ENCODE results near the gene JAM2.
"Not testable (repeated sequence)": the region's sequence is repeated elsewhere in the genome, so short reads cannot be mapped to it uniquely, and the experiment has no call there.

Gene JAM2

GRCh38 chr21:25682382-25682781 lies 43.3 kb downstream of the JAM2 start:
- Histone ChIP-seq H3K27ac (ENCODE audit: insufficient read depth, low read depth, low read length, poor library complexity, severe bottlenecking) (no peak overlapping the region), H3K9me3 (ENCODE audit: control insufficient read depth, low read length) (no peaks in the 10 kb centered on the region), H3K4me3 (ENCODE audit: insufficient read depth, low read depth, low read length) (no peak overlapping the region), H3K27me3 (ENCODE audit: control insufficient read depth, insufficient read depth, low read length, poor library complexity, severe bottlenecking) (no peaks in the 10 kb centered on the region), H3K36me3 (ENCODE audit: control insufficient read depth, insufficient read depth, low read length) (no peaks in the 10 kb centered on the region), H3K4me1 (ENCODE audit: control insufficient read depth, insufficient read depth, low read length) (no peaks in the 10 kb centered on the region)
- WGBS, 2 experiments = 77 to 78% methylated on average over 9 of the region's 9 CpGs

- Histone ChIP-seq H3K9me3 (ENCODE audit: control insufficient read depth, low read length) (no peaks in the 10 kb centered on the region), H3K27ac (ENCODE audit: insufficient read depth, low read depth, low read length, poor library complexity, severe bottlenecking) (no peak overlapping the region), H3K4me1 (ENCODE audit: control insufficient read depth, insufficient read depth, low read length) (no peaks in the 10 kb centered on the region), H3K36me3 (ENCODE audit: control insufficient read depth, insufficient read depth, low read length) (no peaks in the 10 kb centered on the region), H3K4me3 (ENCODE audit: insufficient read depth, low read depth, low read length) (no peak overlapping the region), H3K27me3 (ENCODE audit: control insufficient read depth, insufficient read depth, low read length, poor library complexity, severe bottlenecking) (no peaks in the 10 kb centered on the region)
- WGBS, 2 experiments = 92 to 98% methylated on average over 4 of the region's 4 CpGs
These were observed 48.7 kb downstream of the JAM2 start for GRCh38 chr21:25687787-25688186.

- Histone ChIP-seq H3K9me3 (ENCODE audit: control insufficient read depth, low read length) (no peaks in the 10 kb centered on the region), H3K4me1 (ENCODE audit: control insufficient read depth, insufficient read depth, low read length) (no peaks in the 10 kb centered on the region), H3K27ac (ENCODE audit: insufficient read depth, low read depth, low read length, poor library complexity, severe bottlenecking) (no peak overlapping the region), H3K4me3 (ENCODE audit: insufficient read depth, low read depth, low read length) (no peak overlapping the region), H3K36me3 (ENCODE audit: control insufficient read depth, insufficient read depth, low read length) (no peaks in the 10 kb centered on the region), H3K27me3 (ENCODE audit: control insufficient read depth, insufficient read depth, low read length, poor library complexity, severe bottlenecking) (no peaks in the 10 kb centered on the region)
- WGBS, 2 experiments = 80 to 90% methylated on average over 3 of the region's 9 CpGs
These were observed 49.5 kb downstream of the JAM2 start for GRCh38 chr21:25688275-25689155.

- H3K9me3 ChIP-seq (ENCODE audit: control insufficient read depth, low read length) = no peaks in the 10 kb centered on the region
- WGBS, 2 experiments = 83 to 100% methylated on average over 1 of the region's 1 CpG
- no peaks in the 10 kb centered on the region for H3K27me3 ChIP-seq (ENCODE audit: control insufficient read depth, insufficient read depth, low read length, poor library complexity, severe bottlenecking)
- no peaks in the 10 kb centered on the region for H3K4me1 ChIP-seq (ENCODE audit: control insufficient read depth, insufficient read depth, low read length)
- H3K4me3 ChIP-seq (ENCODE audit: insufficient read depth, low read depth, low read length) = no peak overlapping the region
- H3K36me3 ChIP-seq (ENCODE audit: control insufficient read depth, insufficient read depth, low read length) = no peaks in the 10 kb centered on the region
- H3K27ac ChIP-seq (ENCODE audit: insufficient read depth, low read depth, low read length, poor library complexity, severe bottlenecking) = no peak overlapping the region
These were observed 50.2 kb downstream of the JAM2 start for GRCh38 chr21:25689226-25689625.

- H3K27me3 ChIP-seq (ENCODE audit: control insufficient read depth, insufficient read depth, low read length, poor library complexity, severe bottlenecking) = no peaks in the 10 kb centered on the region
- no peaks in the 10 kb centered on the region for H3K4me1 ChIP-seq (ENCODE audit: control insufficient read depth, insufficient read depth, low read length)
- no peak overlapping the region for H3K4me3 ChIP-seq (ENCODE audit: insufficient read depth, low read depth, low read length)
- H3K9me3 ChIP-seq (ENCODE audit: control insufficient read depth, low read length) = no peaks in the 10 kb centered on the region
- H3K36me3 ChIP-seq (ENCODE audit: control insufficient read depth, insufficient read depth, low read length) = peaks cover 4% of the 10 kb centered on the region
- WGBS, 2 experiments = 92 to 94% methylated on average over 2 of the region's 3 CpGs
- H3K27ac ChIP-seq (ENCODE audit: insufficient read depth, low read depth, low read length, poor library complexity, severe bottlenecking) = no peak overlapping the region
These were observed 52.9 kb downstream of the JAM2 start for GRCh38 chr21:25691976-25692375.

- not testable (repeated sequence) for H3K36me3 ChIP-seq (ENCODE audit: control insufficient read depth, insufficient read depth, low read length); H3K9me3 ChIP-seq (ENCODE audit: control insufficient read depth, low read length); H3K27me3 ChIP-seq (ENCODE audit: control insufficient read depth, insufficient read depth, low read length, poor library complexity, severe bottlenecking); H3K4me3 ChIP-seq (ENCODE audit: insufficient read depth, low read depth, low read length); H3K27ac ChIP-seq (ENCODE audit: insufficient read depth, low read depth, low read length, poor library complexity, severe bottlenecking); H3K4me1 ChIP-seq (ENCODE audit: control insufficient read depth, insufficient read depth, low read length)
- WGBS, 2 experiments = 92 to 94% methylated on average over 36 of the region's 36 CpGs
These were observed 56.4 kb downstream of the JAM2 start for GRCh38 chr21:25695461-25695860.

GRCh38 chr21:25700741-25701140 lies 61.7 kb downstream of the JAM2 start:
- Histone ChIP-seq H3K36me3 (ENCODE audit: control insufficient read depth, insufficient read depth, low read length) (peaks cover 4% of the 10 kb centered on the region), H3K4me1 (ENCODE audit: control insufficient read depth, insufficient read depth, low read length) (no peaks in the 10 kb centered on the region), H3K27me3 (ENCODE audit: control insufficient read depth, insufficient read depth, low read length, poor library complexity, severe bottlenecking) (no peaks in the 10 kb centered on the region), H3K27ac (ENCODE audit: insufficient read depth, low read depth, low read length, poor library complexity, severe bottlenecking) (no peak overlapping the region), H3K9me3 (ENCODE audit: control insufficient read depth, low read length) (no peaks in the 10 kb centered on the region), H3K4me3 (ENCODE audit: insufficient read depth, low read depth, low read length) (no peak overlapping the region)
- 86 to 98% methylated on average over 1 of the region's 1 CpG for WGBS, 2 experiments

GRCh38 chr21:25701529-25701928 lies 62.5 kb downstream of the JAM2 start:
- Histone ChIP-seq H3K4me3 (ENCODE audit: insufficient read depth, low read depth, low read length) (no peak overlapping the region), H3K4me1 (ENCODE audit: control insufficient read depth, insufficient read depth, low read length) (no peaks in the 10 kb centered on the region), H3K27ac (ENCODE audit: insufficient read depth, low read depth, low read length, poor library complexity, severe bottlenecking) (no peak overlapping the region), H3K9me3 (ENCODE audit: control insufficient read depth, low read length) (no peaks in the 10 kb centered on the region), H3K27me3 (ENCODE audit: control insufficient read depth, insufficient read depth, low read length, poor library complexity, severe bottlenecking) (no peaks in the 10 kb centered on the region), H3K36me3 (ENCODE audit: control insufficient read depth, insufficient read depth, low read length) (peaks cover 1% of the 10 kb centered on the region)
- WGBS, 2 experiments = 50 to 94% methylated on average over 1 to 4 of the region's 4 CpGs

- Histone ChIP-seq H3K4me3 (ENCODE audit: insufficient read depth, low read depth, low read length) (no peak overlapping the region), H3K27ac (ENCODE audit: insufficient read depth, low read depth, low read length, poor library complexity, severe bottlenecking) (no peak overlapping the region), H3K9me3 (ENCODE audit: control insufficient read depth, low read length) (no peaks in the 10 kb centered on the region), H3K4me1 (ENCODE audit: control insufficient read depth, insufficient read depth, low read length) (no peaks in the 10 kb centered on the region), H3K36me3 (ENCODE audit: control insufficient read depth, insufficient read depth, low read length) (no peaks in the 10 kb centered on the region), H3K27me3 (ENCODE audit: control insufficient read depth, insufficient read depth, low read length, poor library complexity, severe bottlenecking) (no peaks in the 10 kb centered on the region)
- WGBS, 2 experiments = 72 to 74% methylated on average over 5 to 7 of the region's 7 CpGs
These were observed 69.5 kb downstream of the JAM2 start for GRCh38 chr21:25708467-25709065.

- Histone ChIP-seq H3K4me1 (ENCODE audit: control insufficient read depth, insufficient read depth, low read length) (no peaks in the 10 kb centered on the region), H3K36me3 (ENCODE audit: control insufficient read depth, insufficient read depth, low read length) (no peaks in the 10 kb centered on the region), H3K4me3 (ENCODE audit: insufficient read depth, low read depth, low read length) (no peak overlapping the region), H3K27me3 (ENCODE audit: control insufficient read depth, insufficient read depth, low read length, poor library complexity, severe bottlenecking) (no peaks in the 10 kb centered on the region), H3K9me3 (ENCODE audit: control insufficient read depth, low read length) (no peaks in the 10 kb centered on the region), H3K27ac (ENCODE audit: insufficient read depth, low read depth, low read length, poor library complexity, severe bottlenecking) (no peak overlapping the region)
- 87% methylated on average over 5 of the region's 5 CpGs for WGBS, 2 experiments
These were observed 70.7 kb downstream of the JAM2 start for GRCh38 chr21:25709684-25710265.

All from ectodermal cell (in vitro differentiated cells).